SK-MEL-5 (cell line): ENCODE measurements around the gene ANAPC4. TPM values are rescaled to one million over a fixed set of nuclear protein-coding genes. Genes with fewer than 3 reads are reported as not detected.
A peak's percentile ranks its signal among the peaks of the same experiment; 100 is the strongest.

ENCODE experiments used
- DNase-seq: peaks from one replicate; pipeline ENCODE4 v3.0.0-alpha.2; 2016; ENCODE audit warnings: low read depth, low spot score
- in situ Hi-C: cut with HindIII; loops from 2 replicates; pipeline ENCODE4 v1.10.0; 2016; ENCODE audit warnings: low sequenced_read_pairs, high pct_unique_total_duplicates, low pct_unique_long_range_greater_than_20kb
- total RNA-seq: library from RNA; depleted of rRNA; stranded (reverse); fragments of >200 nt; shearing (Covaris generic); gene quantifications from 2 replicates; pipeline ENCODE4 v1.2.3, GENCODE V29; 2014

ANAPC4 gene
- total RNA-seq, 1 experiment from 2014 or later: 29.6 TPM

DNA sequence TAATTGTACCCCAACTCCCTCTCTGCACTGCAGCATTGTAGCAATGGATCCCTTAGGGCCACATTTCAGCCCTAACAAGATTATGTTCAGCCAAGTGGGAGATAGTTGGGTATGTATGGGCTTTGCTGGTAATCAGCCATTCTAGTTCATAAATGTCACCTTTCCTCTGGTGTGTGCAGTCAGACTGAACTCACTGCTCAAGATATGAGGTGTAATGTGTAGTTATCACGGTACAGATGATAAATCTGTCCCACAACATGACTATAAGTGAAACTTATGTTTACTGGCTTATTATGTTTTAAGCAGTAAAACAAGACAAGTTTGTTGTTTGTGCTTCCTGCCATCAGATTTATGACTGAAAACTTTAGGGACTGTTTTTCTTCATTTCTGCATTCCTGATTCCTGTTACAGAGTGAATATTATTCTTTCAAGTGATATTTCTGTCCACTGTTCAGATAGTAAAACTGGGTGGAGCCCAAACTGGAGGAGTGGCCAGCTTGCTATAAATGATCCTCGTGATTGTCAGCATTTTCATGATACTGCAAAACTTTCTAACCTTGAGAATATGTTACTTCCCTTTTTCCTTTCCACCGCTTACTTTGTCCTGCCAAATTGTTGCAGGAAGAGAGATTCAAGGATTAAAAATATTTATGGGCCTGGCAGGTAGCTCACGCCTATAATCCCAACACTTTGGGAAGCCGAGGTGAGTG lies 44.9 kb downstream of the ANAPC4 start:
- DNase-seq: no peak
- in situ Hi-C loops: no loop called here

GRCh38 chr4:25423548-25423947 lies 46.5 kb downstream of the ANAPC4 start:
- in situ Hi-C loops: no loop called here
- DNase-seq: no peak

- in situ Hi-C loops: loop anchor here (25.0 kb wide), 1 partner anchor 363 kb away; no protein-coding TSS in a partner anchor
Measured at GRCh38 chr4:25424539-25425228, 47.6 kb downstream of the ANAPC4 start.

GRCh38 chr4:25425361-25425760 lies 48.3 kb downstream of the ANAPC4 start:
- no peak for DNase-seq
- in situ Hi-C loops: loop anchor here (25.0 kb wide), 1 partner anchor 362 kb away; no protein-coding TSS in a partner anchor

More at GRCh38 chr4:25424539-25425228, 47.6 kb downstream of the ANAPC4 start:
- no peak for DNase-seq

DNA sequence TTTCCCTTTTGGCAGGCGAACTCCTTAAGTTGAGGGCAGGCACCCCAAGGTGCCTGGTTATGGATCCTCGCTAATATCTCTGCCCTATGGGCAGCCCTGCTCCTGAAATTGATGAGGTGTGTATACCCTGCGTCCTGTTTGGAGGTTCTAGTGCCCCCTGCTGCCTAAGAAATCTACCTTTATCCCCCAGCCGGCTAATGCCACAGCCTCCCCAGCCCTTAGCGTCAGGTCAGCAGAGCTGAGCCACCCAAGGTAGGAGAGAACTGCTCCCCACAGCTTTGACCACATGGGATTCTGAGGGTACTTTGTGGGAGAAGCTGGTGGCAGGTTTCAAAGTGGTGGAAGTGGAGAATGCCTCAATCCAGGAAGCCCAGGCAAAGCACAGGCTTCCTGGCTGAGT lies 50.8 kb downstream of the ANAPC4 start:
- no peak for DNase-seq

GRCh38 chr4:25430630-25431029 lies 53.6 kb downstream of the ANAPC4 start:
- no peak for DNase-seq
- in situ Hi-C loops: loop anchor here (25.0 kb wide), 1 partner anchor 357 kb away; no protein-coding TSS in a partner anchor

More for the DNA sequence above, 50.8 kb downstream of the ANAPC4 start:
- in situ Hi-C loops: loop anchor here (25.0 kb wide), 1 partner anchor 359 kb away; no protein-coding TSS in a partner anchor

GRCh38 chr4:25433966-25434827 lies 57.1 kb downstream of the ANAPC4 start:
- peak; percentile 73 for DNase-seq
- in situ Hi-C loops: loop anchor here (25.0 kb wide), 1 partner anchor 353 kb away; no protein-coding TSS in a partner anchor

DNA sequence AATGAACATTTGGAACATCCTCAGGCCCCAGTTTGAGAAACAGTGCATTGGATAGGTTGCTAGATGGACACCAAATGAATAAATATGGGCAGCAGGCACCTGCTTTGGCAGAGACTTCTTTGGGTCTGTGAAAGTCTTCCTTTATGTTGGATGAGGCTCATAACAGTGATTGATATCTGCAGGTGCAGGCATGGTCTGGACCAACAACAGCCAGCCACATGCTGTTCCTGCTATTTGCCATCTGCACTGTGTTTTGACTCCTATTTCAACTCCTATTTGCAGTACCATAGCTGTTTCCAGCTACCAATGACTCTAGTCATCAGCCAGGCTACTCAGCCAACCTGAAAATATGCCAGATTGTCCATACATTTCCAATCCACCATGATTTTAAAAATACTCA lies 60.9 kb downstream of the ANAPC4 start:
- in situ Hi-C loops: loop anchor here (25.0 kb wide), 1 partner anchor 349 kb away; no protein-coding TSS in a partner anchor
- no peak for DNase-seq

- DNase-seq: peak; percentile 84
- in situ Hi-C loops: loop anchor here (25.0 kb wide), 1 partner anchor 347 kb away; no protein-coding TSS in a partner anchor
Measured at GRCh38 chr4:25439918-25440477, 62.9 kb downstream of the ANAPC4 start.

- no peak for DNase-seq
- in situ Hi-C loops: loop anchor here (25.0 kb wide), 1 partner anchor 347 kb away; no protein-coding TSS in a partner anchor
Measured at GRCh38 chr4:25440478-25441030, 63.5 kb downstream of the ANAPC4 start.

DNA sequence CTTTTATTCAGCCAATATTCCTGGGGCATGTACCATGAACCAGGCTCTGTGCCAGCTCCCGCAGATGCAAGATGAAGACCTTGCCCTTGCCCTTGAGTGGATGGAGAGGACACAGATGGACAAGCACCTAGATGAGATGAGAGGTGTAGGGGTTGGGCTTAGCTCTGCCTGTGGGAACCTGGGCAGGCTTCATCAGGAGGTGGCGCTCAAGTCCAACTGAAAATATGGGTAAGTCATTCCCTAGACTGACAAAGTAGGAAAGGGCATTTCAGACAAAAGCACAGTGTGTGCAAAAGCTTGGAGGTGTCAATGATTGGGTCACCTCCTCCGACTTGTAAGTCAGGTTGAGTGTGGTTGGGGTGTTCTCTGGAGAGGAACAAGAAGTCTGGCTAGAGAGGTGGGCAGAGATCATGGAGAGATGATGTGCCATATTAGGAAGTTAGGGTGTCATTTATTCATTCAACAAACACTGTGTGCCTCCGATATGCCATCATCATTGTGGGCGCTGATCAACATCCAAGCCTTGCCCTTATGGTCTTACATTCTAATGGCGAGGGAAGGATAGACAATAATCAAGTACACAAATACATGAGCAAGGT lies 64.6 kb downstream of the ANAPC4 start:
- in situ Hi-C loops: loop anchor here (25.0 kb wide), 1 partner anchor 346 kb away; no protein-coding TSS in a partner anchor
- peak; percentile 83 for DNase-seq

DNA sequence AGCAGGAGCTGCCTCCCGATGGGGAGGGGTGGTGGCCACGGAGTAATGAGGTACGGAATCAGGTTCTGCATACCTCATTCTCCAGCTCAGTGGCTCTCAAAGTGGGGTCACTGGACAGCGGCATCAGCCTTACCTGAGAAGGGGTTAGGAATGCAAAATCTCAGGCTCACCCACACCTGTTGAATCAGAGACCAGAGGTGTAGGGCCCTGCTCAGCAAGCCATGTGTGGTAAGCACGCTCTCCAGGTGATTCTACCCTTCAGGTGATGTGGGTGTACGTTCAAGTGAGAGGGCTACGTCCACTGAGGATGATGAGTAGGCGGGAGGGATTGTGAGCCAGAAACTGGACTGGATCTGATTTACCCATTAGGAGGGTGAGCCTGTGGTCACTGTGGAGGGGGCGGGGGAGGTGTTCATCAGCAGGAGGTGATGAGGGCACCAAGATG lies 65.8 kb downstream of the ANAPC4 start:
- no peak for DNase-seq
- in situ Hi-C loops: loop anchor here (25.0 kb wide), 1 partner anchor 344 kb away; no protein-coding TSS in a partner anchor

GRCh38 chr4:25443851-25444250 lies 66.8 kb downstream of the ANAPC4 start:
- DNase-seq: no peak
- in situ Hi-C loops: loop anchor here (25.0 kb wide), 1 partner anchor 343 kb away; no protein-coding TSS in a partner anchor

DNA sequence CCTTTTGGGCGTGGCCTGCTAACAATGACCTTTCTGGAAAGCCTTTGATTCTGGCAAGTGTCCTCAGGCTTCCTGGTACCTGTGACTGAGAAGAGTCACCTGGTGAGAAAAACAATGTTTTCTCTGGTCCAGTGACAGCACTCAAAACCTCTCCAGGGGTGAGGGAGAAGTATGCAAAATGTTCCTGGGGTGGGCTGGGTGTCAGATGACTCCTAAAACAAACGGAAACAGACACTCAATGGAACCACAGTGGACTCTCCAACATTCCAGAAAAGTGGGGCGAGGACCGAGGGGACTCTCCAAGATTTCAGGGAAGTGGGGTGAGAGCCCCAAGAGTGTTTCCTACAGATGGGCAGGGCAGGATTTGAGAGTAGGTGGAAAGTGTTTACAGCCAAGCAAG lies 69.5 kb downstream of the ANAPC4 start:
- DNase-seq: no peak
- in situ Hi-C loops: loop anchor here (25.0 kb wide), 1 partner anchor 341 kb away; no protein-coding TSS in a partner anchor

DNA sequence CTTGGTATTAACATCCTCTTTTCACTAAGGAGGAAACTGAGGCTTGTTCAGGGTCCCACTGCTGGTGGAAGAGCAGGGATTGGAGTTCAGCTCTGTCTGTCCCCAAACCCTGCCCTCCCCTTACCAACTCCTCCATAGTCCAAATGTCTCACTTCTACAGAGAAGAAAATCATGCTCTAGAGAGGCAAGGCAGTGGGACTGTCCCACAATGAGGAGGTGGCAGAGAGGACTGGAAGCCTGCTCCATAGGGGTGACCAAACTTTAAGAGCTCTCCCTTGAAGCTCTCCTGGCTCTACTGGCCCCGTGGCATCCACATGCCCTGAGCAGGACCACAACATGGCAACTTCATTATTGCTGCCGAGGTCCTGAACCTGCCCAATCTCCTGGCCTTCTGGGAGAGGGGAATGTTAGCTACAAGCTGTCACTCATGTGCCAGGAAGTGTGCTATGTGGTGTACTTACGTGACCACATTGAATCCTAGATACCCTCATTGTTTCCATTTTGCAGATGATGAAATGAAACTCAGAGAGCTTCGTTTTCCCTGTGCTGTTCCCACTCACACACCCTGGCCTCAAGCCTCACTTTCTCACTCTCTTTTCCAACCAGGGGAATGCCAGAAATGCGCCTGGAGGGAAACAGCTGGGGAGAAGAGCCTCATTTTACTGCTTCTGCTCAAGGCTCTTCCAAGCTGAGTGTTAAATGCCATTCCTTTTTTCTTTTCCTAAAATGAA lies 71.5 kb downstream of the ANAPC4 start:
- in situ Hi-C loops: loop anchor here (25.0 kb wide), 1 partner anchor 339 kb away; no protein-coding TSS in a partner anchor
- DNase-seq: peak; percentile 53

GRCh38 chr4:25449270-25449669 lies 72.2 kb downstream of the ANAPC4 start:
- DNase-seq: no peak
- in situ Hi-C loops: loop anchor here (25.0 kb wide), 1 partner anchor 338 kb away; no protein-coding TSS in a partner anchor
